Suprapubic skin (tissue), 4 donors: ENCODE results near the gene UGT1A3. TPM values are rescaled to one million over a fixed set of nuclear protein-coding genes. Genes with fewer than 3 reads are reported as not detected.

Source experiments
- DNase-seq, 2 donors: peaks; one replicate each; pipeline ENCODE4 v3.0.0-alpha.2; 2019; ENCODE audit warnings: low spot score in 2 of 2
- H3K27ac ChIP-seq: fragments of 200-600 bp; sonication (generic); one replicate; pipeline ENCODE4 v1.5.1; 2019
- H3K27me3 ChIP-seq: fragments of 200-600 bp; sonication (generic); one replicate; pipeline ENCODE4 v1.5.1; 2019
- H3K36me3 ChIP-seq: fragments of 200-600 bp; sonication (generic); one replicate; pipeline ENCODE4 v1.5.1; 2019
- H3K4me1 ChIP-seq: fragments of 200-600 bp; sonication (generic); one replicate; pipeline ENCODE4 v1.5.1; 2019
- H3K4me3 ChIP-seq: fragments of 200-600 bp; sonication (generic); one replicate; pipeline ENCODE4 v1.5.1; 2019; ENCODE audit warnings: mild to moderate bottlenecking
- H3K9me3 ChIP-seq: fragments of 200-600 bp; sonication (generic); one replicate; pipeline ENCODE4 v1.5.1; 2019
- CTCF ChIP-seq, 2 donors: fragments of 200-600 bp in 1 of 2; fragments of 450-650 bp in 1 of 2; sonication (generic) in 1 of 2; IDR thresholded peaks; one replicate each; pipeline ENCODE4 v1.5.1; 2016 to 2019; ENCODE audit warnings: antibody characterized with exemption in 2 of 2, mild to moderate bottlenecking in 1 of 2, moderate library complexity in 1 of 2
- EP300 ChIP-seq: sonication (generic); formaldehyde crosslinking; IDR thresholded peaks from one replicate; pipeline ENCODE4 v1.6.1; 2017; ENCODE audit warnings: antibody characterized with exemption
- POLR2A ChIP-seq, 2 donors: fragments of 450-650 bp; IDR thresholded peaks; one replicate each; pipeline ENCODE4 v1.6.1; 2017; ENCODE audit warnings: antibody characterized with exemption in 2 of 2, mild to moderate bottlenecking in 2 of 2, moderate library complexity in 2 of 2
- POLR2AphosphoS5 ChIP-seq, 3 donors: sonication (generic); formaldehyde crosslinking; IDR thresholded peaks; one replicate each; pipeline ENCODE4 v1.6.1; 2017; ENCODE audit warnings: antibody characterized with exemption in 3 of 3
- WGBS: methylation state at CpG from one replicate; pipeline ENCODE4 v1.1.5; 2018; 5-methylcytosine and 5-hydroxymethylcytosine counted together
- total RNA-seq, 4 donors: library from RNA; depleted of rRNA; stranded (reverse); fragments of >200 nt; gene quantifications; one replicate each; pipeline ENCODE4 v1.1.0, GENCODE V29; 2016

Gene UGT1A3
- total RNA-seq, 4 donors from 2014 or later, result 0.98 to 3.0 TPM; not detected in 2

- WGBS, result 100% methylated on average over 3 of the region's 3 CpGs
- DNase-seq, result peak; percentile 42 to 56
- no peak overlapping the region for H3K27ac ChIP-seq
Measured at GRCh38 chr2:233817361-233817911, 88.6 kb downstream of the UGT1A3 start.

GRCh38 chr2:233817995-233818638 lies 89.3 kb downstream of the UGT1A3 start:
- 97% methylated on average over 9 of the region's 11 CpGs for WGBS
- no peaks in the 10 kb centered on the region for H3K27me3 ChIP-seq
- H3K36me3 ChIP-seq, result no peaks in the 10 kb centered on the region
- no peak overlapping the region for H3K4me3 ChIP-seq
- H3K4me1 ChIP-seq, result no peaks in the 10 kb centered on the region
- no peak for TF ChIP-seq POLR2A (IDR thresholded peaks at IDR 0.05)
- TF ChIP-seq EP300, result no peak
- no peak for TF ChIP-seq POLR2AphosphoS5 (IDR thresholded peaks at IDR 0.05)
- TF ChIP-seq CTCF (IDR thresholded peaks at IDR 0.05), result no peak
- peak; percentile 35 to 72 for DNase-seq
- no peaks in the 10 kb centered on the region for H3K9me3 ChIP-seq
- no peak overlapping the region for H3K27ac ChIP-seq

More at GRCh38 chr2:233817361-233817911, 88.6 kb downstream of the UGT1A3 start:
- Histone ChIP-seq H3K36me3 (no peaks in the 10 kb centered on the region), H3K27me3 (no peaks in the 10 kb centered on the region), H3K4me3 (no peak overlapping the region), H3K9me3 (no peaks in the 10 kb centered on the region), H3K4me1 (no peaks in the 10 kb centered on the region)
- no peak for TF ChIP-seq POLR2A (IDR thresholded peaks at IDR 0.05)
- no peak for TF ChIP-seq CTCF (IDR thresholded peaks at IDR 0.05)
- no peak for TF ChIP-seq EP300
- no peak for TF ChIP-seq POLR2AphosphoS5 (IDR thresholded peaks at IDR 0.05)

GRCh38 chr2:233818639-233819621 lies 90.1 kb downstream of the UGT1A3 start:
- no peaks in the 10 kb centered on the region for H3K36me3 ChIP-seq
- TF ChIP-seq EP300 (no peak), POLR2A (IDR thresholded peaks at IDR 0.05) (no peak), CTCF (IDR thresholded peaks at IDR 0.05) (no peak), POLR2AphosphoS5 (IDR thresholded peaks at IDR 0.05) (no peak)
- H3K9me3 ChIP-seq, result no peaks in the 10 kb centered on the region
- DNase-seq, result peak; percentile 47 to 61
- WGBS, result 83% methylated on average over 15 of the region's 17 CpGs
- no peak overlapping the region for H3K27ac ChIP-seq
- H3K27me3 ChIP-seq, result no peaks in the 10 kb centered on the region
- H3K4me1 ChIP-seq, result no peaks in the 10 kb centered on the region
- no peak overlapping the region for H3K4me3 ChIP-seq

GRCh38 chr2:233819884-233820773 lies 91.3 kb downstream of the UGT1A3 start:
- Histone ChIP-seq H3K27me3 (no peaks in the 10 kb centered on the region), H3K4me3 (no peak overlapping the region), H3K4me1 (no peaks in the 10 kb centered on the region), H3K27ac (no peak overlapping the region), H3K9me3 (no peaks in the 10 kb centered on the region), H3K36me3 (no peaks in the 10 kb centered on the region)
- DNase-seq, result peak; percentile 44 to 69
- TF ChIP-seq CTCF (IDR thresholded peaks at IDR 0.05) (no peak), POLR2AphosphoS5 (IDR thresholded peaks at IDR 0.05) (no peak), EP300 (no peak), POLR2A (IDR thresholded peaks at IDR 0.05) (no peak)
- WGBS, result 71% methylated on average over 5 of the region's 18 CpGs
